Ishikawa (cell line): Measurements from ENCODE around the gene CSNK1G1.

Experiments used
- EP300 ChIP-seq: IDR thresholded peaks from 2 replicates; pipeline ENCODE4 v1.6.1; 2012; ENCODE audit warnings: borderline replicate concordance
- MAX ChIP-seq: IDR thresholded peaks from 2 replicates; pipeline ENCODE4 v1.6.1; 2012
- NFIC ChIP-seq: IDR thresholded peaks from 2 replicates; pipeline ENCODE4 v1.6.1; 2012
- RAD21 ChIP-seq: IDR thresholded peaks from 2 replicates; pipeline ENCODE4 v1.6.1; 2012; ENCODE audit warnings: low read depth
- REST ChIP-seq: IDR thresholded peaks from 2 replicates; pipeline ENCODE4 v1.6.1; 2012; ENCODE audit warnings: low read depth, mild to moderate bottlenecking
- TAF1 ChIP-seq: IDR thresholded peaks from 2 replicates; pipeline ENCODE4 v1.6.1; 2012; ENCODE audit warnings: low read depth, mild to moderate bottlenecking
- USF1 ChIP-seq: IDR thresholded peaks from 2 replicates; pipeline ENCODE4 v1.6.1; 2012

- no peak for TF ChIP-seq REST
- TF ChIP-seq TAF1, result no peak
- TF ChIP-seq RAD21, result no peak
- no peak for TF ChIP-seq MAX
- TF ChIP-seq NFIC, result no peak
- TF ChIP-seq USF1, result no peak
- no peak for TF ChIP-seq EP300
Measured at GRCh38 chr15:64289550-64289949, 66.4 kb downstream of the CSNK1G1 start.
